Erythroblast (primary cell): Measurements from ENCODE around the gene GATC.

Experiments used
- GATA1 ChIP-seq: IDR thresholded peaks from 2 replicates; pipeline ENCODE4 v1.6.1; 2011; ENCODE audit warnings: low read depth, mild to moderate bottlenecking, control low read depth, low read length, moderate library complexity
- POLR2A ChIP-seq: IDR thresholded peaks from 2 replicates; pipeline ENCODE4 v1.6.1; 2011; ENCODE audit warnings: mild to moderate bottlenecking, low read length

DNA sequence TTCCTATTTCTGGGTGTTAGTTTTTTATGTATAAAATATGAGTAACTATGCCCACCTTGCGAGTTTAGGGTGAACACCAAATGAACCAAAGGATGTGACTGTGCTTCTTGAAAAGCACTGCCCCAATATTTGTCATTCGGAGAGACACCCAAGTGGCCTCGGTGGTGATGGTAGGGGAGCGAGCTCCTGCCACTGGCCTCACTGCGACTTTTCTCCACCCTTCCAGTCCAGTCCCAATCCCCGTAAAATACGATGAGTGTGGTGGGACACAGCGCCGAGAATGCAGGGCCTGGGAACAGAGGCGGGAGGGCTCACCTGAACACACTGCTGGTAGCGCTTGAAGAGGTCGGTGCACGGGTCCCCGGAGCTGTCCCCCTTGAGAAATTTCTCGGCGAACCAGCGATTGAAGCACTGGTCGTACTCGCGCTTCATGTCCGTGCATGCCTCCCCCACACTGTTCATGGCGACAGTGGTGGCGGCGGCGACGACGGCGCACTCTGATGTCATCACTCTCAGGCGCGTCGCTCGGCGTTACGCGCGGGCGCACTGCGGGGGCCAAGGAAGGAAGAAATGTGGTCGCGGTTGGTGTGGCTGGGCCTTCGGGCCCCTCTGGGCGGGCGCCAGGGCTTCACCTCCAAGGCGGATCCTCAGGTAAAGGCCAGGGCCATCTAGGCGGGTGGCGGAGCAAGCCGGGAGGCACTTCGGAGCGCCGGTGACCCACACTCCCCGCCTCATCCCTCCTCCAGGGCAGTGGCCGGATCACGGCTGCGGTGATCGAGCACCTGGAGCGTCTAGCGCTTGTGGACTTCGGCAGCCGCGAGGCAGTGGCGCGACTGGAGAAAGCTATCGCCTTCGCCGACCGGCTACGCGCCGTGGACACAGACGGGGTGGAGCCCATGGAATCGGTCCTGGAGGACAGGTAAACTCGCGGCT, at the start of gene GATC, which contains the start of gene TRIAP1:
- peak; percentile 86 for TF ChIP-seq POLR2A
- TF ChIP-seq GATA1 = no peak
